NCI-H2196 treated with DMSO at 0.1 percent for 48 hours (cell line): Measurements from ENCODE around the gene NTPCR.

Experiments used
- DNase-seq: peaks from one replicate; lab custom pipeline; 2025; ENCODE audit not compliant: unreplicated experiment; lab: John Stamatoyannopoulos, UW

The NTPCR gene

GRCh38 chr1:232958067-232958466 is 7.7 kb downstream of the NTPCR start:
- no peak for DNase-seq

DNA sequence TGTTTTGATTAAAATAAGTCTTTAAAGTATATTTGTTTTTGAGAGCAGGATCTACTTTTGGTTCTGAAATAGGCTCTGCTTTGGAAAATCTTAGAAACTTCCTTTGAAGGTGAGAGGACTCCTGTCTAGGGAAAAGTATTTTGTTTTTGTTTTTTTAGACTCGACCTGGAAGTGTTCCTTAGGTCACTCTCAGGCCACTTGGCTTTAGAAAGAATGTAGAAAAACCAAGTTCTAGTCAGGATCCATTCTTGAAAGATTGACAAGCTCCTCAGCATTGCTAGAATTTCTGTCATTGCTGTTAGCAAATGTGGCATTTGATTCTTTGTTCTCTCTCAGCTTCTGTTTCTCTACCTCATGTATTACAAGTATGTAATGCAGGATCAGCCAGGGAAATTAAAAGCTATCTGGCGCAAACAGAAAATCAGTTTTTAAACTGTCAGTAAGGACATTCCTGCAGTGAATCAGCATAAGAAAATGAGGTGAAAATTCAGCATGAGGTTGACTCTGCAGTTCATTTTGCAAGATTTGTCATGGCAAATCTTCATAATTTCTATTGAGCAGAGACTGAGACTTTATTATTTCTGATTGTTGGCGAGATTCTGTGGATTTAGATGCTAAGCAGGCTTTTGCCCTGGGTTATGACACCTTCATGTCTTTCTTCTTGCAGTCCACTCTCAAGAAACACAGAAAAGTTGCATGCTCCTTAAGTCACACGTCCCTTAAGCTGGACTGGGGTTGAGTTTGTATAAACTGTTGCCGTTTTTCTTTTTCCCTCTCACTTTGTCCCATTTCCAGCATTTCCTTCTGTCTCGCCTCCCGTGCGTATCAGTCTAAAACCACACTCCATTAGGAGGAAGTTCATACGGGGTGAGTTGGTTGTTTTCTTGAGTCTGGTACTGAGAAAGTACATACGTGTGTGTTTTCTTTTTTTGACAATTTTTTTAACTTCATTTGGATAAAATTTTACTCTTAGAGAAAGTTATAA is 12.6 kb downstream of the NTPCR start:
- no peak for DNase-seq

DNA sequence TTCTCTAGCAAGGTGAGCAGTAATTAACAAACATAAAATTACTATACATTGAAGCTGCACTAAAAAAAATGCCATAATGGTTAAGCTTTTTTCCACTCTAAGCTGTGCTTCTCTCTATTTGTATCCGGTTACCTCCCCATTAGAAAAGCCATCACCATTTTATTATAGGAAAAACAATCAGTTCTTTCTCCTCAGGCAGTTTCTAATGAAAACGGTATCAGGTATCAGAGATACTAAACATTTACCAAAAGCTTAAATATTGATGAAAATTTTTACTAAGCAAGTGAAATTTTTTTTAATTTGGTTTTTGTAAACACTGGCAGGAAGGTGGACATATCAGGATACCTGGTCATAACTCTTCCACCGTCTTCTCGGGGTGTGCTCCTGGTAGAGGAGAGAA is 14.2 kb downstream of the NTPCR start:
- DNase-seq: no peak

DNA sequence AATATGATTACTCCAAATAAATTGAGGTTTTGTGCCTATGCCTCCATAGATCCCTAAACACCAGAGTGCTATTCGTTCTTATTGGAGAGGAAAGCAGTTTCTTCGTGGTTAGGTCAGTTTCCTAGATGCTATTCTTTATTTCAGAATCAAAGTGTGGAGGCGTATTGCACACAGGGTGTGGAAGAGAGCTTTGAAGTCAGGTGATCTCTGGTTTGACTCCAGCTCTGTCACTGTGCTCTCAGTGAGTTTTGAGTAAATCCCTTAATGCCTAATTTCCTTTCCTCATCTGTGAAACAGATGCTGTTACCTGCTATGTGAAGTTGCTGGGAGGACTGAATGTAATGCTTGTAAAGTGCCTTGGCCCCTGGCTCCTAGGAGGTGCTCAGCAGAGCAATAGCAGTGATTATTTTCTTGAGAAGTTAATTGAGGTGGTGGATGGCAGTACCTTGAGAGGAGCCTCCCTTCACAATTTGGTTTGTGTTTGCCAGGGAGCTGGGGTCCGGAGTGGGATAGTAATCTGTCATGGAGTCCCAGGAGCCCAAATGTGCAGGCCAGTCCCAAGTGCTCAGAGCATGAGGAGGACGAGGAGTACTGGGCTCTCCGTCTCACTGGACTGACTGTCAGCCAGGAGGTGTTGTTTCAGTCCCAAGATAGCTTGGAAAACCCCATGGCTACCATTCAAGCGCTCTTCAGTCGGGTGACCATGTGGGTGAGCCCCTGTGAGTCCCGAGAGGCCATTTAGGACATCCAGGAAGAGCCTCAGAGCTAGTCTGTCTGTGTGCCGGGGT is 14.9 kb downstream of the NTPCR start:
- DNase-seq: no peak

GRCh38 chr1:232965912-232966217 is 15.5 kb downstream of the NTPCR start:
- no peak for DNase-seq

- DNase-seq: no peak
These were observed 16.3 kb downstream of the NTPCR start for GRCh38 chr1:232966663-232967062.

DNA sequence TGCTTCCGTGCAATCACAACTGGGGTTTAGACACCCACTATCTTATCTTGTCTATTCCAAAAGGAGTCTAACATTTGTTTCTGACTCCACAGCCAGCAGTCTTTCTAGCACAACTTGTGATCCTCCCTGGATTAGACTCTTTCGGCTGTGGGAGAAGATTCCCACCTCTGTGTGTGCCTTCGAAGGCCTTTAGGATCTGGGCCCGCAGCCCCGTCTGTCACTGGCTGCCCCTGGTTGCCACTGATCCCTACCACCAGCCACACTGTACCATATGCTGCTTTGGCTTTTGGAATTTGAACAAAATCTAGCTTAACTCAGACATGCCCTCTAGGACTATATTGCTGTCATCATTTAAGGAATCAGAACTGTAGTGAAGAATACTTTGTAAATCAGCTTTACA is 18.0 kb downstream of the NTPCR start:
- DNase-seq: no peak

GRCh38 chr1:232968965-232969364 is 18.6 kb downstream of the NTPCR start:
- no peak for DNase-seq

GRCh38 chr1:232969799-232970198 is 19.4 kb downstream of the NTPCR start:
- no peak for DNase-seq

- DNase-seq: no peak
These were observed 20.1 kb downstream of the NTPCR start for GRCh38 chr1:232970508-232970907.

GRCh38 chr1:232973652-232974611 is 23.5 kb downstream of the NTPCR start:
- no peak for DNase-seq

- DNase-seq: no peak
These were observed 24.6 kb downstream of the NTPCR start for GRCh38 chr1:232974971-232975370.

- no peak for DNase-seq
These were observed 27.8 kb downstream of the NTPCR start for GRCh38 chr1:232978091-232978634.

GRCh38 chr1:232978815-232979214 is 28.4 kb downstream of the NTPCR start:
- no peak for DNase-seq

DNA sequence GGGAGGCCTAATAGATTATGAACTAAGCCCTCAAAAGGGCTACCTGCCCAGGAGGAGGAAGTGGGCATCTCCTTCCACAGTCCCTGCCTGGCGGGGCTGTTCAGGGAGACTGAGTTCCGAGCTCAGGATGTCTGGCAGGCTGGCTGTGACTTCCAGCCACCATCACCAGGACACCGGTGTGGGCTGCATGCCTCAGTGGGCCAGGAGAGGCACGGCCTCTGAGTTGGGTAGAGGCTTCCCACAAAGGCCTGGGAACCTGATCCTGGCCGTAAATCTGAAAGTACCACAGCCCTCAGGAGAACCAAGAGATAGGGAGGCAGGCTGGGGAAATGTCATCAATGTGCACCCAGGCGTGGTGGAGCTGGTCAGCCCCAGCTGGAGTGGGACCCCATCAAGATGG is 29.1 kb downstream of the NTPCR start:
- no peak for DNase-seq

GRCh38 chr1:232980355-232980978 is 30.1 kb downstream of the NTPCR start:
- DNase-seq: no peak

DNA sequence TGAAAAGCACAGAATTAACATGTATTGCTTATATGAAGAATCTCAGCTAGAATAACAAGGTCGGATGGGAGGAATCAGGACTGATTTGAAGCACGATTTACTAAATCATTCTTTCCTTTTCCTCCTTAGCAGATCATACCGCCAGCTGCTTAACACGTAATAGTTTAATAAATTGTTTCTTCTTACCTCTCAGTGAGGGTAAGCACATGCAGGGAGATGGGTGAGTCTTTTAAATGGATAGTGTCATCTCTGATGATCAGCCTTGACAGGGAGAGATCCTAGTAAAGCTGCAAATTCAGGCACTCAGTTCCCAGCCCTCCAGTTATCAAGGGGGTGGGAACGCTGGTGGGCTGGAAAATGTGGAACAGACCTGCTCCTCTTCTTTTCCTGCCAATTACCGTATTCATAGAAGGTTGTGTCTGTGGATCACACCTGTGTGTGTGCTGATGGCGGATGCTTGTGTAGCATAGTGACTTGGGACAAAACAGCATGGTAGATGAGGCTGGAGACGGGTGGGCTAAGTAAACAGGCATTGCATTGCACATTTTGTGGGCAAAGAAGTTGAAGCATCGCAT is 30.7 kb downstream of the NTPCR start:
- DNase-seq: no peak

- DNase-seq: no peak
These were observed 32.0 kb downstream of the NTPCR start for GRCh38 chr1:232982238-232982944.

- DNase-seq: no peak
These were observed 33.0 kb downstream of the NTPCR start for GRCh38 chr1:232983375-232983774.
